CD8-positive, alpha-beta memory T cell (primary cell): ENCODE results near the gene SH3RF2. TPM values are rescaled to one million over a fixed set of nuclear protein-coding genes. Genes with fewer than 3 reads are reported as not detected.

Experiments used
- CTCF ChIA-PET: fragments of 350-600 bp; sonication (Branson Sonifier 250); formaldehyde crosslinking; loops from one replicate; lab custom pipeline; 2021; ENCODE audit warnings: antibody characterized with exemption; lab: Charles Lee
- POLR2A ChIA-PET: fragments of 350-600 bp; sonication (Branson Sonifier 250); formaldehyde crosslinking; loops from one replicate; lab custom pipeline; 2021; ENCODE audit warnings: antibody characterized with exemption; lab: Charles Lee
- DNase-seq, 5 donors: peaks; one replicate each; pipeline versions ENCODE4 v3.0.0 to v3.0.0-alpha.2; 2020 to 2022; ENCODE audit warnings: mixed read lengths in 1 of 5
- H3K27ac ChIP-seq: one replicate; pipeline ENCODE4 v1.7.0; 2013; ENCODE audit warnings: low read depth, mild to moderate bottlenecking, low read length, moderate library complexity
- H3K27me3 ChIP-seq: 2 replicates; pipeline ENCODE4 v1.7.0; 2013; ENCODE audit warnings: low read length, mild to moderate bottlenecking; ENCODE audit not compliant: insufficient read depth, poor library complexity, severe bottlenecking
- H3K36me3 ChIP-seq: 2 replicates; pipeline ENCODE4 v1.7.0; 2013; ENCODE audit warnings: mild to moderate bottlenecking, low read length, moderate library complexity; ENCODE audit not compliant: insufficient read depth
- H3K4me1 ChIP-seq: 2 replicates; pipeline ENCODE4 v1.7.0; 2013; ENCODE audit warnings: mild to moderate bottlenecking, low read length, moderate library complexity; ENCODE audit not compliant: insufficient read depth
- H3K4me3 ChIP-seq: 2 replicates; pipeline ENCODE4 v1.7.0; 2013; ENCODE audit warnings: mild to moderate bottlenecking, low read length
- H3K9me3 ChIP-seq: 2 replicates; pipeline ENCODE4 v1.7.0; 2013; ENCODE audit warnings: mild to moderate bottlenecking, low read length
- H3K27ac Mint-ChIP-seq, 8 donors: one replicate each; pipeline ENCODE4 v1.8.0; 2020 to 2021; ENCODE audit warnings: mixed read lengths in 8 of 8, mild to moderate bottlenecking in 6 of 8, inconsistent platforms in 3 of 8, moderate library complexity in 3 of 8
- H3K27me3 Mint-ChIP-seq, 2 donors: one replicate each; pipeline ENCODE4 v1.8.0; 2020 to 2021; ENCODE audit warnings: mixed read lengths in 2 of 2, mild to moderate bottlenecking in 1 of 2, moderate library complexity in 1 of 2
- H3K36me3 Mint-ChIP-seq, 3 donors: one replicate each; pipeline ENCODE4 v1.8.0; 2020 to 2021; ENCODE audit warnings: mixed read lengths in 3 of 3, inconsistent platforms in 1 of 3, mild to moderate bottlenecking in 1 of 3
- H3K4me1 Mint-ChIP-seq, 3 donors: one replicate each; pipeline ENCODE4 v1.8.0; 2020 to 2021; ENCODE audit warnings: mixed read lengths in 3 of 3, inconsistent platforms in 1 of 3, mild to moderate bottlenecking in 1 of 3
- H3K4me3 Mint-ChIP-seq, 7 donors: one replicate each; pipeline ENCODE4 v1.8.0; 2020 to 2021; ENCODE audit warnings: mixed read lengths in 7 of 7, mild to moderate bottlenecking in 6 of 7, moderate library complexity in 4 of 7, inconsistent platforms in 2 of 7
- H3K9me3 Mint-ChIP-seq, 5 donors: one replicate each; pipeline ENCODE4 v1.8.0; 2020 to 2022; ENCODE audit warnings: mixed read lengths in 5 of 5, mild to moderate bottlenecking in 3 of 5, moderate library complexity in 2 of 5, inconsistent platforms in 1 of 5
- polyA plus RNA-seq: library from polyadenylated mRNA; unstranded; fragments of 300-500 nt; fragmentation: Illumina TruSeq; gene quantifications from one replicate; pipeline ENCODE4 v1.2.3, GENCODE V29; 2021
- total RNA-seq, 2 experiments: library from RNA; stranded (reverse); gene quantifications; one replicate each; pipeline ENCODE4 v1.2.3, GENCODE V29; 2021

Gene SH3RF2
- total and polyA plus RNA-seq, 3 experiments from 2014 or later, result 0.09 to 0.51 TPM; not detected in 1

DNA sequence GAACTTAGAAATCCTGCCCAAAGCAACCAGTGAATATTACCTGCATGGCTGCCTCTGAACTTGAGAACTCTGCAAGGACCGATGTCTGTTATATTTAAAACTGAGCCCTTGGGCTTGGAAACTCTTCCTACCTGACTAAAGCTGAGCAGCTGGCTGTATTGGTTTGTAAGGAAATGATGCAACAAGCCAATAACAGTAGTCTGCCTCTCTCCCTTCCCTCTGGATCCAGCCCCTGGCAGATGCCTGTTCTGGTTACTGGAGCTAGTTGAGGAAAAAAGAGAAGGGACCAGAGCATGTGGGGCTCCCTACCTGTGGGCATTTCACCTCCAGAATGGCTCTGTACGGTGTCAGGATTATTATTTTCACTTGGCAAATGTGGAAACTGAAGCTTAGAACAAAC is 34.7 kb downstream of the SH3RF2 start:
- H3K27me3 ChIP-seq, result no peaks in the 10 kb centered on the region

DNA sequence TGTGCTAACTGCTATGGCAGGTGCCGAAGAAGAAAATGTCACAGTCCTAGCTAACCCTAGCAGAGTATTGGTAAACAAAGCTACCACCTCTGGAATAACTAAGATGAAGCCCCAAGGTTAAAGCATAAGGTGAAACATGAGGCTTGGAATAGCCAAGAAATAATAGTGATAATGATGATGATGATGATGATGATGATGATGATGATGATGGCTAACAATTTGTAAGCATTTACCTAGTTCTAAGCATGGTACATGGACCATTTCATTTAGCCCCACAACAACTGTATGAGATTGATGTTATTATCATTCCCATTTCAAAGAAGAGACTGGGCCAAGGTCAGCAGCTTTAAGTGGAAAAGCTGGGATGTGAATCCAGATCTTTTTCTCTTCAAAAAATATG is 35.3 kb downstream of the SH3RF2 start:
- H3K36me3 ChIP-seq, result no peaks in the 10 kb centered on the region
- H3K9me3 Mint-ChIP-seq, result peaks cover 0 to 3% (median 0%) of the 10 kb centered on the region in 5 donors
- H3K27ac Mint-ChIP-seq, result no peak overlapping the region
- POLR2A ChIA-PET, result no interaction called here
- no peaks in the 10 kb centered on the region for H3K4me1 ChIP-seq
- H3K4me3 ChIP-seq, result no peak overlapping the region
- no peaks in the 10 kb centered on the region for H3K4me1 Mint-ChIP-seq
- H3K27me3 Mint-ChIP-seq, result no peaks in the 10 kb centered on the region
- H3K36me3 Mint-ChIP-seq, result no peaks in the 10 kb centered on the region
- no peaks in the 10 kb centered on the region for H3K9me3 ChIP-seq
- CTCF ChIA-PET, result no interaction called here
- no peak overlapping the region for H3K4me3 Mint-ChIP-seq
- H3K27ac ChIP-seq, result no peak overlapping the region
- DNase-seq, result no peak
- H3K27me3 ChIP-seq, result no peaks in the 10 kb centered on the region

More for the DNA sequence above, 34.7 kb downstream of the SH3RF2 start:
- H3K36me3 Mint-ChIP-seq, result no peaks in the 10 kb centered on the region
- Histone ChIP-seq H3K9me3 (no peaks in the 10 kb centered on the region), H3K27ac (no peak overlapping the region), H3K4me1 (no peaks in the 10 kb centered on the region), H3K4me3 (no peak overlapping the region), H3K36me3 (no peaks in the 10 kb centered on the region)
- ChIA-PET POLR2A (no interaction called here), CTCF (no interaction called here)
- no peaks in the 10 kb centered on the region for H3K27me3 Mint-ChIP-seq
- no peak for DNase-seq
- no peaks in the 10 kb centered on the region for H3K4me1 Mint-ChIP-seq
- peaks cover 0 to 3% (median 0%) of the 10 kb centered on the region in 5 donors for H3K9me3 Mint-ChIP-seq
- H3K4me3 Mint-ChIP-seq, result no peak overlapping the region
- no peak overlapping the region for H3K27ac Mint-ChIP-seq

DNA sequence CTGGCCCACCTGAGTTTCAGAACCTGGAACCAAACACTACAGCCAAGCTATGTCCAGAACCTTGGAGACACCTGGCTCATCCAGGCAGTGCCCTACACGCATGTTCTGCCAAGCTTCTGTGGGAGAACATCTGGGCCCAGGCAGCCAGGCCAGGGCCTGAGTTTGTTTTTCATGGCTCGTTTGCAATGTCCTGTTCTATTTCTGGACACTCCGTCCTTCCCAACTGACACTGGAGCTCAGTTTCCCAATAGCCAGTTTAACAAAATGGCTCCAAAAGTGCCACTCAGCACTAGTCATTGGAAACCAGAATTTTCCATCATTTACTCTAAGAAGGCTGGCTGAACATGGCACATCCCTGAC is 38.6 kb downstream of the SH3RF2 start:
- H3K4me3 Mint-ChIP-seq, result no peak overlapping the region
- Histone ChIP-seq H3K36me3 (no peaks in the 10 kb centered on the region), H3K4me1 (no peaks in the 10 kb centered on the region), H3K27ac (no peak overlapping the region), H3K4me3 (no peak overlapping the region), H3K27me3 (no peaks in the 10 kb centered on the region), H3K9me3 (no peaks in the 10 kb centered on the region)
- CTCF ChIA-PET, result no interaction called here
- peak overlapping the region in 1 of 8 donors; percentile 68 for H3K27ac Mint-ChIP-seq
- no peak for DNase-seq
- no peaks in the 10 kb centered on the region for H3K27me3 Mint-ChIP-seq
- H3K36me3 Mint-ChIP-seq, result no peaks in the 10 kb centered on the region
- H3K4me1 Mint-ChIP-seq, result no peaks in the 10 kb centered on the region
- POLR2A ChIA-PET, result no interaction called here
- H3K9me3 Mint-ChIP-seq, result peaks cover 0 to 3% (median 0%) of the 10 kb centered on the region in 5 donors

DNA sequence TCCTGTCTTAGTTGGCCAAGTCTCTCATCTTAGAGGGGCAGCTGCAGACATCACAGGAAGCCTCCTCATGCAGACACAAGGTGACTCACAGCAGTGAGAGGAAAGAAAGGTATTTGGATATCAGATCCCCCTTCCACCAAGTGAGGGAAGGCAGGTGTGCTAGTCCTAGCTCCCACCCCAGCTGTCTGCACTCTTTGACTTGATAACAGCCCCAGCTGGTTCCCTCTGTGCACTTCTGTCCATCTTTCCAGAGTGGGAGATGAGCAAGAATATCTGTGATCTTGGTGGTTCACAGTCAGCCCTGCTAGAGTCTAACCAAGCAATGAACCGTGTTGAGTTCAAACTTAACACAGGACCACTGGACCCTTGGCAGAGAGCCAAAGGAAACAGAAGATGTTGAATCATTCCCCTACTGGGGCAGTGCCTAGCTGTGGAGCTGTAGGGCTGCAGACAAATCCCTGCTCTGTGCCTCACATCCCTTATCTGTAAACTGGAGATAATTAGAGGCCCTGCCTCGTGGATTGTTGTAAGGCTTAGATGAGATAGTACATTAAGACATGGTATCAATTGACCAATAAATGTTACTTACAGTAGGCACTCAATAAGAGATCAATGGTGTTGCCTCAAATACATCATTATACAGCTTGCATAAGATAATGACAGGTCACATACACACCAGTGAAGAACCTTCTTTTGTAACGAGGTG is 39.1 kb downstream of the SH3RF2 start:
- peak overlapping the region in 1 of 8 donors; percentile 68 for H3K27ac Mint-ChIP-seq
- no peak overlapping the region for H3K27ac ChIP-seq
- H3K4me1 Mint-ChIP-seq, result no peaks in the 10 kb centered on the region
- H3K4me3 ChIP-seq, result no peak overlapping the region
- CTCF ChIA-PET, result no interaction called here
- no peaks in the 10 kb centered on the region for H3K27me3 Mint-ChIP-seq
- no peaks in the 10 kb centered on the region for H3K27me3 ChIP-seq
- POLR2A ChIA-PET, result no interaction called here
- no peaks in the 10 kb centered on the region for H3K9me3 ChIP-seq
- no peaks in the 10 kb centered on the region for H3K36me3 ChIP-seq
- H3K36me3 Mint-ChIP-seq, result no peaks in the 10 kb centered on the region
- H3K4me3 Mint-ChIP-seq, result no peak overlapping the region
- H3K9me3 Mint-ChIP-seq, result peaks cover 0 to 3% (median 0%) of the 10 kb centered on the region in 5 donors
- no peak for DNase-seq
- H3K4me1 ChIP-seq, result no peaks in the 10 kb centered on the region

DNA sequence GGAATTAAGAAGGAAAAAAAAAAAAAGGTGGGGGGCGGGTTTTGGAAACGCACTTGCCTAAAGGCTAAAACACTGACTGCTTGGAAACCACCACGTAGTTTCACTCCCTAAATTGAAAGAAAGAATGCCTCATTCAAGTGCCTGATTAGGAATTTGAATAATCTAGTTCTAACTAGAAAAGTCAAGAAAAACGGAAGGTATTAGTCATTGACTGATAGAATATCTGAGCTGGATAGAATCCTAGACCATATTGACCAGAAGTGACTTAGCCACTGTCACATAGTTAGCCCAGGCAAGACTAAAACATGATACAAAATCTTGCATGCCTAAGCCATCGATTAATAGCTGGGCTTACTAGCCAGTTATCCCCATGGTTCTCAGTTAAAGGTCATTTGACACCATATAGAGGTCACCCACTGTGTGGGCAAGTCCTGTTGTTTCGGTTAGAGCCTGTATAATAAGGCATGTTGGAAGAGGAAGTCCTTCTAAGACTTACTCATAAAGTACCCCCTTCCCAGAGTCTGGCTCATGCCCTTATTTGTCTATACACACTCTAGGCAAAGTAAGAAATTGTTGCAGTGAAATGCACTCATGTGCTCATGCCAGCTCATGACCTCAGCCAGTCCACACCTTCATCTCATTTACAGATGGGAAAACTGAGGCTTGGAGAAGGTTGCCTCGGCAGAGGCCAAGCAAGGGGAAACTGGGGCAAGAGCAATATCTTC is 40.2 kb downstream of the SH3RF2 start:
- Mint-ChIP-seq H3K9me3 (peaks cover 0 to 3% (median 0%) of the 10 kb centered on the region in 5 donors), H3K4me3 (no peak overlapping the region), H3K27me3 (no peaks in the 10 kb centered on the region), H3K27ac (no peak overlapping the region), H3K36me3 (peaks cover 0 to 2% (median 0%) of the 10 kb centered on the region in 3 donors), H3K4me1 (no peaks in the 10 kb centered on the region)
- no peaks in the 10 kb centered on the region for H3K27me3 ChIP-seq
- CTCF ChIA-PET, result no interaction called here
- POLR2A ChIA-PET, result no interaction called here
- no peaks in the 10 kb centered on the region for H3K4me1 ChIP-seq
- no peak for DNase-seq
- no peak overlapping the region for H3K4me3 ChIP-seq
- H3K36me3 ChIP-seq, result no peaks in the 10 kb centered on the region
- H3K27ac ChIP-seq, result no peak overlapping the region
- no peaks in the 10 kb centered on the region for H3K9me3 ChIP-seq

DNA sequence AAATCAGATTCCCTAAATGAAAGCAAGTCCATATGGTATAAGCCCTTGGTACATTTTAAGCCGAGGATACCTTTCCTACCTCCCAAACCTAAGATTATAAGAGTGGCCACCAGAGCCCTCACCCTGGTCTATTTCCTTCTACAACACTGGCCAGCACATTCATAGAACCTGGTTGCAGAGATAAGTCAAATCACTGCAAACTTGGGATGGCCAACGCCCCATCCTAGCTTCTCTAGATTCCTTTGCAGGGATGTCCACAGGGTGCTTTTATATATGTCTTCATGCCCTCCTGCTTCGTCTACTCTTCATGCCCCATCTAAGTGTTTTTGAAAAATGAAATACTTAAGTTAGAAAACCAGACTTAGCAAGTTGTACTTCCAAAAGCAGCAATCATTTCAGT is 41.8 kb downstream of the SH3RF2 start:
- H3K27me3 Mint-ChIP-seq, result no peaks in the 10 kb centered on the region
- H3K4me1 Mint-ChIP-seq, result no peaks in the 10 kb centered on the region
- H3K4me3 ChIP-seq, result no peak overlapping the region
- no peak overlapping the region for H3K27ac ChIP-seq
- CTCF ChIA-PET, result interaction anchor here (0.7 to 1.1 kb wide), 2 partner anchors 8 to 25 kb away, joined by 3 read pairs; no protein-coding TSS in a partner anchor
- H3K9me3 Mint-ChIP-seq, result peaks cover 0 to 3% (median 0%) of the 10 kb centered on the region in 5 donors
- H3K27ac Mint-ChIP-seq, result no peak overlapping the region
- H3K4me3 Mint-ChIP-seq, result no peak overlapping the region
- H3K4me1 ChIP-seq, result no peaks in the 10 kb centered on the region
- no peaks in the 10 kb centered on the region for H3K36me3 ChIP-seq
- H3K9me3 ChIP-seq, result no peaks in the 10 kb centered on the region
- POLR2A ChIA-PET, result no interaction called here
- no peak for DNase-seq
- H3K36me3 Mint-ChIP-seq, result peaks cover 0 to 2% (median 0%) of the 10 kb centered on the region in 3 donors
- no peaks in the 10 kb centered on the region for H3K27me3 ChIP-seq

DNA sequence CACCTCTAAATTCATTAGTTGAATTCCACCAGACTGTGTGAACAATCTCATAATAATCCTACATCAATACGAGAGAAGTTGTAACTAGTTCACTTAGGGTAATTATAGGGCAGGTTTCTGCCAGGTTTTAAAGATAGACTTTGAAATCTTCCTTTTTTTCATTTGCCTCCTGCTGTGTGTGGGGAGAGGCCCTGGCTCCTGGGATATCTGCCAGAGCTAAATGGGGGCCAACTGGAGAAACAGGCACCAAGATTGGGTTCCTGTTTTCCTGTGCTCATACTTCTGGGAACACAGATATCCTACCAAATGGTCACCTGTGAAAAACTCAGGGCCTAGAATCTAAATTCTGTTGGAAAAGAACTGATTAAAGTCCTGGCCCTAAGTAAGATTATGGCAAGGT is 42.3 kb downstream of the SH3RF2 start:
- Histone ChIP-seq H3K4me3 (no peak overlapping the region), H3K4me1 (no peaks in the 10 kb centered on the region), H3K9me3 (no peaks in the 10 kb centered on the region), H3K27me3 (no peaks in the 10 kb centered on the region), H3K36me3 (no peaks in the 10 kb centered on the region), H3K27ac (no peak overlapping the region)
- POLR2A ChIA-PET, result no interaction called here
- Mint-ChIP-seq H3K27me3 (no peaks in the 10 kb centered on the region), H3K4me1 (no peaks in the 10 kb centered on the region), H3K27ac (no peak overlapping the region), H3K36me3 (peaks cover 0 to 2% (median 0%) of the 10 kb centered on the region in 3 donors), H3K4me3 (no peak overlapping the region), H3K9me3 (peaks cover 0 to 2% (median 0%) of the 10 kb centered on the region in 5 donors)
- CTCF ChIA-PET, result interaction anchor here (0.7 kb wide), 1 partner anchor 8 kb away, joined by 3 read pairs; no protein-coding TSS in a partner anchor
- no peak for DNase-seq
